Stimulated activated CD4-positive, alpha-beta T cell treated with anti-CD3 and anti-CD28 coated beads, Interleukin-15, amount 100 ng/mL, for 48 hours (primary cell): ENCODE data around the gene CDC37L1.
"Not testable (repeated sequence)": the region's sequence is repeated elsewhere in the genome, so short reads cannot be mapped to it uniquely, and the experiment has no call there.

Experiments
- DNase-seq, 2 donors: peaks; one replicate each; pipeline ENCODE4 v3.0.0-alpha.2; 2020; ENCODE audit warnings: low read depth in 2 of 2

Gene CDC37L1

DNA sequence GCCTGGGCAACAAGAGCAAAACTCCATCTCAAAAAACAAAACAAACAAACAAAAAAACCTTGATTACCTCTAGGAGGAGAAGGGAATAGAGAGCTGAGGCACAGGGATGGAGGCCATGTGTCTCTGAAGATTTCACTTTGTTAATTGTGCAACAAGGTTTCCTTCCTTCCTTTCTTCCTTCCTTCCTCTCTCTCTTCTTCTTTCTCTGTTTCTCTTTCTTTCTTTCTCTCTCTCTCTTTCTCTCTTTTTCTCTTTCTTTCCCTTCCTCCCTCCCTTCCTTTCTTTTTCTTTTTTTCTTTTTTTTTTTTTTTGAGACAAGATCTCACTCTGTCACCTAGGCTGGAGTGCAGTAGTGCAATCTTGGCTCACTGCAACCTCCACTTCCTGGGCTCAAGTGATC lies 75.2 kb downstream of the CDC37L1 start:
- DNase-seq: not testable (repeated sequence)

DNA sequence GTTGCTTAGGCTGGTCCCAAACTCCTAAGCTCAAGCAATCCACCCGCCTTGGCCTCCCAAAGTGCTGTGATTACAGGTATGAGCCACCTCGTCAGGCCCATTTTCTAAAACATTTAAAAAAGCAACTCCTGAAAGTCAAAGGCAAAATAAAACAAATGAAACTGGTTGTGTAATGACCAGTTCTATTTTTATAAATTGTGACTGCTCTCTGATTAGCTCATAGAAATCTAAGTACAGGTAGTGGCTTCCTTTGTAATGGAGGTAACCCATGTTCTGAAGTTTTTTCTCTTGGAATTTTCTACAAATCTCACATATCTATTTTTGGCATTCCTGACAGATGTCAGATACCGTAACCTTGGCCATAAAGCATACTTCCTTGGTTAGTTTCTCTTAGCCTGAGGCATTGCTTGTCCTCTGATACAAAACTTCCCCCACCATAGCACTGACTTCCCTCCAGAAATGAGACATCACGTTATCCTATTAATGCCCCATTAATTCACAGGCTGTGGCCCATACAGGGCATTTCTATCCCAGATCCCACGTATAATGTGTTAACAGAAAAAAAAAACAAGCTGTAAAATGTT lies 75.7 kb downstream of the CDC37L1 start:
- no peak for DNase-seq

DNA sequence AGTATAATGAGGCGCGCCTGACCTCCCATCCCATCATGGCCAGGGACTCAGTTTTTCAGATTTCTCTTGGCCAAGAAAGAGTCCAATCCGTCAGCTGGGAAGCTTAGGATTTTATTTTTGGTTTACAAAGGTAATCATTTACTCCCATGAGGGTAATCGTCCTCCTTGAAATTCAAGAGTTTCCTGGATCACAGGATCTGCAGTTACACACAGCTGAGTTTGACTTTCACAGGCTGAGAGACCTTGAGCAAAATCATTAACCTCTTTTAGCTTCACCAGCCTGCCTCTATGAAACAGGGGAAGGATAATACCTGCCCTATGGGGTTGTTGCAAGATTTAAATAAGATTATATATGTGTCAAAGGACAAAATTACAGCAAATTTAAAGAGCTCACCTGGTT lies 77.1 kb downstream of the CDC37L1 start:
- no peak for DNase-seq
